Measurements from ENCODE around the gene CERKL.

Gene CERKL

DNA sequence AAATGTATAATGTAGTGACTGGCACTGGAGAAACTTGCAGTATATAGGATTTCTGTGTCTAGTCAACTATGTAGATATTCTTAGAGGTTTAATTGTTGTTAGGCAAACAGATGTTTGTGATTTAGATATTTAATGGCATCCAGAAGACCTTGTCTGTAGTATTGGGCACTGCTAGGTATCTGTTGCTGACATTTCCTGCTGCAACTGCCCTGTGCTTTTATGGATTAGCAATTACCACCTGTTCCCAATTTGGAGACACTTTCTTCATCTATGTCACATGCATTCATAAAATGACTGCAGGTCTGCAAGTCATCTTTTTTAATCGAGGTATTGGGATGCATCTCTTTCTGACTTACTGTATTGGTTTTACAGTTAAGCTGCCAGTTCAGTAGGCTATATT lies 128.5 kb downstream of the CERKL start:
- TF ChIP-seq, protein P1, sequence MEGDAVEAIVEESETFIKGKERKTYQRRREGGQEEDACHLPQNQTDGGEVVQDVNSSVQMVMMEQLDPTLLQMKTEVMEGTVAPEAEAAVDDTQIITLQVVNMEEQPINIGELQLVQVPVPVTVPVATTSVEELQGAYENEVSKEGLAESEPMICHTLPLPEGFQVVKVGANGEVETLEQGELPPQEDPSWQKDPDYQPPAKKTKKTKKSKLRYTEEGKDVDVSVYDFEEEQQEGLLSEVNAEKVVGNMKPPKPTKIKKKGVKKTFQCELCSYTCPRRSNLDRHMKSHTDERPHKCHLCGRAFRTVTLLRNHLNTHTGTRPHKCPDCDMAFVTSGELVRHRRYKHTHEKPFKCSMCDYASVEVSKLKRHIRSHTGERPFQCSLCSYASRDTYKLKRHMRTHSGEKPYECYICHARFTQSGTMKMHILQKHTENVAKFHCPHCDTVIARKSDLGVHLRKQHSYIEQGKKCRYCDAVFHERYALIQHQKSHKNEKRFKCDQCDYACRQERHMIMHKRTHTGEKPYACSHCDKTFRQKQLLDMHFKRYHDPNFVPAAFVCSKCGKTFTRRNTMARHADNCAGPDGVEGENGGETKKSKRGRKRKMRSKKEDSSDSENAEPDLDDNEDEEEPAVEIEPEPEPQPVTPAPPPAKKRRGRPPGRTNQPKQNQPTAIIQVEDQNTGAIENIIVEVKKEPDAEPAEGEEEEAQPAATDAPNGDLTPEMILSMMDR (IDR thresholded peaks at IDR 0.05), result no peak

DNA sequence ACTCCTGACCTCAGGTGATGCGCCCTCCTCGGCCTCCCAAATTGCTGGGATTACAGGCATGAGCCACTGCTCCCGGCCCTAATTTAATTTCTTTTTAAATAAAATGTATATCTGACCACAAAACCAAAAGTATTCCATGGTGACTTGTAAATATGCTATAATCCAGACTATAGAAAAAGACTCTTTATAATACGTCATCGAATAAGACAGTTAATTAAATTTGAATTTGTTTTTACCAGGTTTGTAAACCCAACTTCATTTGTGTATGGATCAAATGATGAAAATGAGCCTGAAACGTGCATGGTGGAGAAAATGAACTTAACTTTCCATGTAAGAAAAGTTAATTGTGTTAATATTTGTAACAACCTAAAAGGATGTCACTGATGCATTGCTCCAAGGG lies 129.8 kb downstream of the CERKL start:
- TF ChIP-seq, protein P1 (IDR thresholded peaks at IDR 0.05), result no peak

DNA sequence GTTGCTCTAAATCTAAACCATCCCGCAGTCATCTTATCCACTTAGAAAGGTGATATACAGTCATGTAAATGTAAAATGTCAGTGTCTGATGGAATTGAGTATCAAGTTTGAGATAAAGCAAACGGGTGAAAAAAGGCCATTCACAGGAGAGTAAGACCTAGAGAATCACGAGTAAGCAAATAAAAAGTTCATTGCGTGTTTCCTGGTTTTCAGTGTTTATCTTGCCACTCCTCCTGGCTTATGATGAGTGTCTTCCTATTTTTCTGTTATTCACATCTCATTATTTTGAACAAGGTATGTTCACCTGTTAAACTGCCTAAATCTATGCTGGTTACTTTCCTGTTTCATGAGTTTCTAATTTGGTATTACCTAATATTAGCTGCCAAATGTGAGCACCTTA lies 130.9 kb downstream of the CERKL start:
- TF ChIP-seq, protein P1 (IDR thresholded peaks at IDR 0.05), result no peak

DNA sequence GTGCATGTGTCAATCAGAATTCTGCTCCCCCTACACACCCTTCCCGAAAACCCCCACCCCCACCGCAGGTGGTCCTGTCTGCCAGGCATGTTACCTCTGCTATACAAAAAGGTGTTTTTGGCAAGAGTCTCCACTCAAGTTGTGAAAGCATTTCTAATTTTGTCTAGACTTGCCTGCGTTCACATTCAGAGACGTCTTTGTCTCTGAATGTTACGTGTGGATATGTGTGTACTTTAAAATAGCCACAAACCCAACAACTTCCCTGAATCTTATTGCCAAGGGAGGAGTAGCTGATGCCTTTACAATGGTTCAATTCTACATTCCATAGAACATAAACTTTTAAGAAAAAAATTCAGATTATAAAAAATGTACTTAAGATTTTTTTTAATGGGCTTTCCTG lies 133.1 kb downstream of the CERKL start:
- TF ChIP-seq, protein P1 (IDR thresholded peaks at IDR 0.05), result no peak

DNA sequence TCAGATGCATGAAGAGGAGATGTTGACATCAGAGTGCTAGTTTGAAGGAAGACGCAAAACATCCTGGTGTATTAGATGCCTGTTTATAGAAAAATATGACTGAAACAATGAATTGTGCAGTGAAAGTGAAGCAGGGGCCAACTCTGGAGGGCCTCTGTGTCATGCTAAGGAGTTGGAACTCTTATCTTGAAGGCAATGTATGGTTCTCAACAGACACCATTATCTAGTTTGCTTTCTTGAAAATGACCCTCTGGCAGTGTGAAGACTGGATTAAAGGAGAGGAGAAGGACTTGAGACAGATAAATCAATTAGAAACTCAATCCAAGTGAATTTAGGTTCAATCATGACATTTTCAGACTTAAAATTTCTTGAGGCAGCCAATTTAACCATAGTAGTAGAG lies 136.7 kb downstream of the CERKL start:
- TF ChIP-seq, protein P1 (IDR thresholded peaks at IDR 0.05), result no peak

DNA sequence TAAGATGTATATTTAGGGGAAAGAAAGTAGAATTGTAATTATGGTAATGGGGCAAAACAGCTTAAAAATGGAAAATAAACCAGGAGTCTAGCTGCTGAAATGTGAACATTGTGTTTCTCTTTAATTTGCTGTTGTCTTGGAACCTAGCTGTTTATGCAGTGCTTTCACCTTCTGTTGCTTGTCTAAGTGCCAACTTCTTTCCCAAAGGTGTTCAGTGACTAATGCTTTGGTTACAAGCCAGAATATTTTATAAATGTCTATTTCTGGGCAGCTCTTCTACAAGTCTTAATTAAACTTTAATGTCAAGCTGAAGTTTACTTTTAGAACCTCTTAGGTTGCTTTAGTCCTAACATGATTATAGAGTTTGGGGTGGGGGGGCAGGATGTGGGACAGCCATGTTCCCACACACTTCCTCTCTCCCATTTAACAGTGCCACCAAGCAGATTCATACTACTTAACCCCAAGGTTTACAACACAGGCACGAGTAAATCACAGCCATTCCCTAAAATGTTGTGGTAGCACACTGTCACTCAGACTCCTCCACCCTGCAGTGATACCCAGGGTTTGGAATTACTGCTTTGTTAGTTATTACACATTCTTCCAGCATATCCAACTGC lies 139.1 kb downstream of the CERKL start:
- TF ChIP-seq, protein P1 (IDR thresholded peaks at IDR 0.05), result no peak

DNA sequence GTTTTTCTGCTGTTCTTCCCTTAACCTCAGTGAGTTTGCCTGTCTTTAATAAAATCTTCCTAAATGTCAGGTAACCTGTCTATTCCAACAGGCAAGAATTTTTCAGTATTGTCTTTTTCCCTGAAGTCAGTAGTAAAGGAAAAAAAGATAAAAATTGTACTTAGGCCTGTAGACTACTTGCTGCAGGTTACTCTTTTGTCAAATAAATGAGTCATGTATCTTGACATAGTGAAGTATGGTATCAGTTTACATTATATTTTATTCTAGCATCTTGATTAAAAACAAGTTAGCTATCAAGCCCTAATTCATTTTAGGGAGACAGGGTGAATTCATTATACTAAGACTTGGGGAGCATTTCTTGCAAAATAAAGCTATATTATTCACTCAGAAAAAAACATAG lies 139.9 kb downstream of the CERKL start:
- TF ChIP-seq, protein P1 (IDR thresholded peaks at IDR 0.05), result no peak

DNA sequence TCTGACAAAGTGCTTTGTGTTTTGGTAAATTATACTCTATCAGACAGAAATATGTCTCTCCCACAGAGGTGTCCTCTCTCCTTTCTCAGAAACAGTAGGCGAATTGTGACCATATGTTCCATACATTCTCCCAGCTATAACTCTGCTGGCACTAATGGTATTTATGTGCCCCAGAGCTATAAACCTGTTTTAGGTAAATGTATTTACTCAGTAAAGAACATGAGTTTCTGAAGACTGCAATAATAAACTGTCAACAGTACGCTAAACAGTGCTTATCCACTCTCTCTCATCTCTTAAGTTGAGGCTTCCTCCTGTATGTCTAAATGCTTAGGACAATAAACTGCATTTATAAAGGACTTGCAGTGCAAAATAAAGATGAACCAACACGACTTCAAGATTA lies 141.2 kb downstream of the CERKL start:
- TF ChIP-seq, protein P1 (IDR thresholded peaks at IDR 0.05), result no peak

Data from LNCAP (cell line).